H1 (cell line): ENCODE results near the gene COL27A1. TPM values are rescaled to one million over a fixed set of nuclear protein-coding genes. Genes with fewer than 3 reads are reported as not detected.

Experiments used
- CTCF ChIA-PET: fragments of 300-600 bp; sonication (Branson Sonifier 250); formaldehyde crosslinking; loops from one replicate; lab custom pipeline; 2021; ENCODE audit not compliant: partially characterized antibody; lab: Charles Lee
- POLR2A ChIA-PET: fragments of 300-600 bp; sonication (Branson Sonifier 250); formaldehyde crosslinking; loops from one replicate; lab custom pipeline; 2021; ENCODE audit warnings: inconsistent platforms; ENCODE audit not compliant: partially characterized antibody; lab: Charles Lee
- DNase-seq, 2 experiments: peaks; one replicate each; pipeline versions ENCODE4 v3.0.0 to v3.0.0-alpha.2; 2010 to 2022; ENCODE audit warnings: low spot score in 2 of 2, low read depth in 1 of 2, mixed read lengths in 1 of 2
- FAIRE-seq: peaks from 2 replicates; lab custom pipeline; 2011; peaks lifted over from hg19 to GRCh38; lab: Jason Lieb, UNC
- H2AFZ ChIP-seq: 2 replicates; pipeline ENCODE4 v1.8.1; 2012; ENCODE audit warnings: low read length, inconsistent platforms
- H2AK5ac ChIP-seq: 2 replicates; pipeline ENCODE4 v1.6.1; 2013; ENCODE audit warnings: low read depth, low read length
- H2BK120ac ChIP-seq: replicated peaks from 2 replicates; pipeline ENCODE3; 2013; ENCODE audit warnings: low read depth, low read length, inconsistent platforms
- H2BK12ac ChIP-seq: 2 replicates; pipeline ENCODE4 v1.6.1; 2013; ENCODE audit warnings: low read depth, low read length
- H2BK15ac ChIP-seq: 2 replicates; pipeline ENCODE4 v1.6.1; 2013; ENCODE audit warnings: low read length
- H2BK20ac ChIP-seq: 2 replicates; pipeline ENCODE4 v1.6.1; 2013; ENCODE audit warnings: low read length
- H2BK5ac ChIP-seq: 2 replicates; pipeline ENCODE4 v1.6.1; 2013; ENCODE audit warnings: low read depth, low read length
- H3K14ac ChIP-seq: 2 replicates; pipeline ENCODE4 v1.6.1; 2013; ENCODE audit warnings: inconsistent platforms; ENCODE audit not compliant: insufficient read length
- H3K18ac ChIP-seq: 2 replicates; pipeline ENCODE4 v1.6.1; 2013; ENCODE audit warnings: low read length; ENCODE audit errors: extremely low read depth
- H3K23ac ChIP-seq: 2 replicates; pipeline ENCODE4 v1.6.1; 2013; ENCODE audit warnings: inconsistent platforms; ENCODE audit not compliant: insufficient read length
- H3K23me2 ChIP-seq: 2 replicates; pipeline ENCODE4 v1.6.1; 2013; ENCODE audit warnings: low read depth, low read length
- H3K27ac ChIP-seq: 2 replicates; pipeline ENCODE4 v1.6.1; 2011; ENCODE audit warnings: low read depth, low read length, inconsistent platforms
- H3K27me3 ChIP-seq, 4 experiments: replicated peaks in 1 of 4; 1 replicate in 1 of 4; 2 replicates in 3 of 4; pipeline versions ENCODE4 v1.6.1 to v1.8.1; 2011 to 2013; ENCODE audit warnings: low read length in 3 of 4, mild to moderate bottlenecking in 3 of 4, inconsistent platforms in 2 of 4, mixed read lengths in 2 of 4, moderate library complexity in 1 of 4; ENCODE audit not compliant: control insufficient read depth in 3 of 4, insufficient read depth in 3 of 4; ENCODE audit errors: extremely low read depth in 1 of 4
- H3K36me3 ChIP-seq, 4 experiments: 2 replicates each; pipeline versions ENCODE4 v1.6.1 to v1.8.1; 2011 to 2013; ENCODE audit warnings: mild to moderate bottlenecking in 4 of 4, low read length in 3 of 4, moderate library complexity in 2 of 4, control low read depth in 1 of 4, inconsistent platforms in 1 of 4; ENCODE audit not compliant: insufficient read depth in 4 of 4, control insufficient read depth in 2 of 4
- H3K4ac ChIP-seq: replicated peaks from 2 replicates; pipeline ENCODE3; 2013; ENCODE audit warnings: low read length, low read depth, mixed read lengths, inconsistent platforms; ENCODE audit not compliant: insufficient read length
- H3K4me1 ChIP-seq, 4 experiments: replicated peaks in 1 of 4; 1 replicate in 1 of 4; 2 replicates in 3 of 4; pipeline versions ENCODE4 v1.6.1 to v1.8.1; 2011 to 2013; ENCODE audit warnings: low read length in 3 of 4, inconsistent platforms in 2 of 4, mixed read lengths in 1 of 4; ENCODE audit not compliant: insufficient read depth in 4 of 4, control insufficient read depth in 3 of 4
- H3K4me2 ChIP-seq, 2 experiments: 2 replicates each; pipeline versions ENCODE4 v1.6.1 to v1.8.1; 2011 to 2013; ENCODE audit warnings: low read depth in 2 of 2, low read length in 2 of 2, control low read depth in 1 of 2, inconsistent platforms in 1 of 2, mild to moderate bottlenecking in 1 of 2; ENCODE audit not compliant: insufficient read depth in 1 of 2
- H3K4me3 ChIP-seq, 4 experiments: fragments of 200-600, 300-600 bp in 1 of 4; sonication (generic), shearing (Covaris generic), sonication (Bioruptor Twin) in 1 of 4; 2 replicates each; pipeline versions ENCODE4 v1.5.1 to v1.8.1; 2011 to 2016; ENCODE audit warnings: low read length in 4 of 4, low read depth in 3 of 4, control low read depth in 2 of 4, inconsistent platforms in 2 of 4, mild to moderate bottlenecking in 2 of 4, mixed read lengths in 1 of 4, moderate library complexity in 1 of 4; ENCODE audit not compliant: insufficient read depth in 2 of 4; ENCODE audit errors: extremely low read depth in 1 of 4
- H3K56ac ChIP-seq: replicated peaks from 2 replicates; pipeline ENCODE3; 2013; ENCODE audit warnings: low read depth, mild to moderate bottlenecking, mixed read lengths, low read length, inconsistent platforms; ENCODE audit not compliant: insufficient read length
- H3K79me1 ChIP-seq: 2 replicates; pipeline ENCODE4 v1.6.1; 2013; ENCODE audit warnings: low read depth, low read length, control low read depth
- H3K79me2 ChIP-seq, 2 experiments: 2 replicates each; pipeline versions ENCODE4 v1.6.1 to v1.8.1; 2012 to 2013; ENCODE audit warnings: low read length in 2 of 2, mild to moderate bottlenecking in 2 of 2, inconsistent platforms in 1 of 2; ENCODE audit not compliant: insufficient read depth in 2 of 2, control insufficient read depth in 1 of 2
- H3K9ac ChIP-seq, 4 experiments: replicated peaks in 1 of 4; 1 replicate in 1 of 4; 2 replicates in 3 of 4; pipeline versions ENCODE4 v1.6.1 to v1.8.1; 2011 to 2013; ENCODE audit warnings: low read depth in 3 of 4, low read length in 3 of 4, control low read depth in 2 of 4, mild to moderate bottlenecking in 2 of 4, moderate library complexity in 2 of 4, inconsistent platforms in 1 of 4; ENCODE audit errors: extremely low read depth in 1 of 4
- H3K9me3 ChIP-seq, 2 experiments: 2 replicates each; pipeline versions ENCODE4 v1.6.1 to v1.8.1; 2012 to 2013; ENCODE audit warnings: mild to moderate bottlenecking in 2 of 2, moderate library complexity in 2 of 2, control low read depth in 1 of 2, inconsistent platforms in 1 of 2, low read depth in 1 of 2, low read length in 1 of 2, mixed read lengths in 1 of 2; ENCODE audit not compliant: insufficient read depth in 2 of 2
- H4K20me1 ChIP-seq, 2 experiments: replicated peaks in 1 of 2; 2 replicates each; pipeline versions ENCODE3 to v1.8.1; 2011 to 2013; ENCODE audit warnings: inconsistent platforms in 2 of 2, low read length in 2 of 2, mild to moderate bottlenecking in 1 of 2; ENCODE audit not compliant: insufficient read depth in 2 of 2, control insufficient read depth in 1 of 2
- H4K5ac ChIP-seq: 2 replicates; pipeline ENCODE4 v1.6.1; 2013; ENCODE audit warnings: low read length, low read depth, mixed read lengths, inconsistent platforms; ENCODE audit not compliant: insufficient read length
- H4K8ac ChIP-seq: 2 replicates; pipeline ENCODE4 v1.8.0; 2013; ENCODE audit warnings: mild to moderate bottlenecking, moderate library complexity, low read length, inconsistent platforms; ENCODE audit not compliant: insufficient read depth; ENCODE audit errors: extremely low read depth
- H4K91ac ChIP-seq: replicated peaks from 2 replicates; pipeline ENCODE3; 2013; ENCODE audit warnings: low read length, mixed read lengths, inconsistent platforms; ENCODE audit not compliant: insufficient read length
- EP300 ChIP-seq, 2 experiments: IDR thresholded peaks; 1 replicate in 1 of 2; 2 replicates in 1 of 2; pipeline ENCODE4 v1.6.1; 2011 to 2012; ENCODE audit warnings: low read depth in 2 of 2, low read length in 2 of 2, mild to moderate bottlenecking in 2 of 2, borderline replicate concordance in 1 of 2, inconsistent platforms in 1 of 2, moderate library complexity in 1 of 2
- NRF1 ChIP-seq: IDR thresholded peaks from 2 replicates; pipeline ENCODE4 v1.6.1; 2011; ENCODE audit warnings: mild to moderate bottlenecking, low read depth, low read length, improper control_type of control experiment
- POU5F1 ChIP-seq: IDR thresholded peaks from 2 replicates; pipeline ENCODE4 v1.6.1; 2011; ENCODE audit warnings: low read depth, mild to moderate bottlenecking, low read length, moderate library complexity
- TAF1 ChIP-seq: IDR thresholded peaks from 2 replicates; pipeline ENCODE4 v1.6.1; 2011; ENCODE audit warnings: mild to moderate bottlenecking, low read depth, low read length
- WGBS, 2 experiments: shearing (Covaris generic) in 1 of 2; methylation state at CpG; one replicate each; pipeline versions ENCODE4 v1.1.6 to v1.1.7; 2013 to 2015; ENCODE audit warnings: low lambda C conversion rate in 2 of 2, mixed read lengths in 2 of 2, inconsistent platforms in 1 of 2, low coverage in 1 of 2, missing lambda C conversion rate in 1 of 2; ENCODE audit not compliant: insufficient replicate concordance in 2 of 2, insufficient coverage in 1 of 2, insufficient read length in 1 of 2; ENCODE audit errors: extremely low coverage in 1 of 2, missing lambda C conversion rate in 1 of 2; 5-methylcytosine and 5-hydroxymethylcytosine counted together
- polyA plus RNA-seq, 7 experiments: library from polyadenylated mRNA; depleted of rRNA in 3 of 7; stranded (reverse) in 5 of 7; unstranded in 2 of 7; fragments of >200 nt in 5 of 7; fragments of 200-250 nt in 2 of 7; gene quantifications; 1 replicate in 5 of 7; 2 replicates in 1 of 7; 4 replicates in 1 of 7; pipeline versions ENCODE4 v1.2.1 to v1.2.3, GENCODE V29; 2011 to 2013; ENCODE audit warnings: missing spikeins in 2 of 7, mixed read lengths in 2 of 7
- total RNA-seq: library from RNA; stranded (reverse); fragmentation: NEBNext Ultra II Directional; extraction: Animal tissue kit (Norgen Biotek cat#: 25700); gene quantifications from 2 replicates; pipeline ENCODE4 v1.2.1, GENCODE V29; 2021
- TF ChIP-seq, protein P1 (sequence below): IDR thresholded peaks from 2 replicates; pipeline ENCODE4 v1.6.1; 2011; ENCODE audit warnings: low read length, improper control_type of control experiment
- TF ChIP-seq, protein P2 (sequence below): IDR thresholded peaks from 2 replicates; pipeline ENCODE4 v1.6.1; 2012; ENCODE audit warnings: inconsistent platforms

Gene COL27A1
- total and polyA plus RNA-seq, 2 of the 8 experiments (the other 6 are each of a cell fraction or from before 2014, with no cell fraction given), result 15.1 to 22.8 TPM

- H2BK120ac ChIP-seq, result no peak overlapping the region
- no peaks in the 10 kb centered on the region for H3K23me2 ChIP-seq
- H3K4me1 ChIP-seq, result peaks cover 4 to 11% (median 8%) of the 10 kb centered on the region in 4 experiments; a peak in 6 of 7 replicates
- no peak overlapping the region for H2BK20ac ChIP-seq
- H3K9me3 ChIP-seq, result no peaks in the 10 kb centered on the region
- DNase-seq (no peak), FAIRE-seq (no peak)
- WGBS, 2 experiments, result 95% methylated on average over 13 of the region's 16 CpGs; no CpG with 5 or more reads in 1 of the 2 experiments
- no peaks in the 10 kb centered on the region for H3K27me3 ChIP-seq
- no peak overlapping the region for H2BK5ac ChIP-seq
- H3K79me1 ChIP-seq, result no peaks in the 10 kb centered on the region
- H2AK5ac ChIP-seq, result no peak overlapping the region
- no peak overlapping the region for H2BK15ac ChIP-seq
- no peak overlapping the region for H3K4ac ChIP-seq
- H3K27ac ChIP-seq, result no peak overlapping the region
- H3K23ac ChIP-seq, result no peak overlapping the region
- H2AFZ ChIP-seq, result no peak overlapping the region
- peaks cover 6 to 74% (median 38%) of the 10 kb centered on the region in 4 experiments; a peak in 7 of 8 replicates for H3K36me3 ChIP-seq
- H4K20me1 ChIP-seq, result no peaks in the 10 kb centered on the region
- H4K91ac ChIP-seq, result no peak overlapping the region
- no peak overlapping the region for H3K56ac ChIP-seq
- H3K9ac ChIP-seq, result no peak overlapping the region
- TF ChIP-seq, protein P1, sequence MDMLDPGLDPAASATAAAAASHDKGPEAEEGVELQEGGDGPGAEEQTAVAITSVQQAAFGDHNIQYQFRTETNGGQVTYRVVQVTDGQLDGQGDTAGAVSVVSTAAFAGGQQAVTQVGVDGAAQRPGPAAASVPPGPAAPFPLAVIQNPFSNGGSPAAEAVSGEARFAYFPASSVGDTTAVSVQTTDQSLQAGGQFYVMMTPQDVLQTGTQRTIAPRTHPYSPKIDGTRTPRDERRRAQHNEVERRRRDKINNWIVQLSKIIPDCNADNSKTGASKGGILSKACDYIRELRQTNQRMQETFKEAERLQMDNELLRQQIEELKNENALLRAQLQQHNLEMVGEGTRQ, result no peak
- TF ChIP-seq TAF1, result no peak
- TF ChIP-seq, protein P2, sequence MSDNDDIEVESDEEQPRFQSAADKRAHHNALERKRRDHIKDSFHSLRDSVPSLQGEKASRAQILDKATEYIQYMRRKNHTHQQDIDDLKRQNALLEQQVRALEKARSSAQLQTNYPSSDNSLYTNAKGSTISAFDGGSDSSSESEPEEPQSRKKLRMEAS, result no peak
- no peak for TF ChIP-seq EP300 (IDR thresholded peaks at IDR 0.05; ENCODE audit: borderline replicate concordance in 1 of 2, low read depth in 2 of 2, low read length in 2 of 2)
- no peak for TF ChIP-seq POU5F1
- no peak for TF ChIP-seq NRF1
- no peak overlapping the region for H4K8ac ChIP-seq
- no peak overlapping the region for H3K18ac ChIP-seq
- H4K5ac ChIP-seq, result no peak overlapping the region
- CTCF ChIA-PET, result interaction anchor here (0.6 to 4.5 kb wide), 3 partner anchors 12 to 46 kb away, joined by 3 to 21 read pairs (median 4); no protein-coding TSS in a partner anchor
- no peak overlapping the region for H3K4me2 ChIP-seq
- no peaks in the 10 kb centered on the region for H3K79me2 ChIP-seq
- POLR2A ChIA-PET, result interaction anchor here (0.9 to 1.9 kb wide), 6 partner anchors 15 to 44 kb away, joined by 3 to 5 read pairs (median 4); no protein-coding TSS in a partner anchor
- no peak overlapping the region for H2BK12ac ChIP-seq
- no peak overlapping the region for H3K14ac ChIP-seq
- no peak overlapping the region for H3K4me3 ChIP-seq
Observed at GRCh38 chr9:114350636-114351401, 195.5 kb downstream of the COL27A1 start.
